WTC11 (cell line): ENCODE measurements around the gene CLK1. TPM values are rescaled to one million over a fixed set of nuclear protein-coding genes. Genes with fewer than 3 reads are reported as not detected.

ENCODE experiments used
- ATAC-seq: fragments of 200-7000 bp; cut with Tn5 transposase; 2 replicates; pipeline ENCODE4 v1.10.0; 2021; ENCODE audit warnings: mild to moderate bottlenecking, moderate library complexity
- CTCF ChIA-PET: fragments of 300-600 bp; sonication (Branson Sonifier 250); formaldehyde crosslinking; loops from one replicate; lab custom pipeline; 2021; ENCODE audit warnings: antibody characterized with exemption; lab: Charles Lee
- POLR2A ChIA-PET: fragments of 350-600 bp; sonication (Branson Sonifier 250); formaldehyde crosslinking; loops from one replicate; lab custom pipeline; 2021; ENCODE audit warnings: antibody characterized with exemption; lab: Charles Lee
- DNase-seq: peaks from one replicate; pipeline ENCODE4 v3.0.0; 2021; ENCODE audit warnings: low spot score
- H3K27ac Mint-ChIP-seq: 2 replicates; pipeline ENCODE4 v1.8.0; 2021; ENCODE audit warnings: mixed read lengths
- H3K27me3 Mint-ChIP-seq: 2 replicates; pipeline ENCODE4 v1.8.0; 2021; ENCODE audit warnings: low read depth, mild to moderate bottlenecking, moderate library complexity, mixed read lengths
- H3K36me3 Mint-ChIP-seq: 2 replicates; pipeline ENCODE4 v1.8.0; 2021; ENCODE audit warnings: mixed read lengths
- H3K4me1 Mint-ChIP-seq: 2 replicates; pipeline ENCODE4 v1.8.0; 2022; ENCODE audit warnings: mixed read lengths
- H3K4me3 Mint-ChIP-seq: 2 replicates; pipeline ENCODE4 v1.8.0; 2021; ENCODE audit warnings: mild to moderate bottlenecking, moderate library complexity, mixed read lengths
- H3K9me3 Mint-ChIP-seq: 2 replicates; pipeline ENCODE4 v1.8.0; 2021; ENCODE audit warnings: mixed read lengths
- EMX1 ChIP-seq: fragments of 250-450 bp; sonication (Bioruptor Pico); IDR thresholded peaks from 2 replicates; pipeline ENCODE4 v1.8.0; 2021; ENCODE audit warnings: mild to moderate bottlenecking
- ESRRA ChIP-seq: sonication (generic); formaldehyde crosslinking; IDR thresholded peaks from 2 replicates; pipeline ENCODE4 v1.8.1; 2022; ENCODE audit warnings: mild to moderate bottlenecking, missing genetic modification reagents, borderline replicate concordance
- FOXJ3 ChIP-seq: sonication (generic); formaldehyde crosslinking; IDR thresholded peaks from 2 replicates; pipeline ENCODE4 v1.9.0; 2021; ENCODE audit warnings: missing genetic modification reagents, mild to moderate bottlenecking, borderline replicate concordance
- FOXK1 ChIP-seq: sonication (generic); formaldehyde crosslinking; IDR thresholded peaks from 2 replicates; pipeline ENCODE4 v1.8.0; 2022; ENCODE audit warnings: mild to moderate bottlenecking, moderate library complexity, missing genetic modification reagents
- HMGA2 ChIP-seq: fragments of 250-450 bp; sonication (Bioruptor Pico); IDR thresholded peaks from 2 replicates; pipeline ENCODE4 v1.4.0; 2021; ENCODE audit warnings: mild to moderate bottlenecking, moderate library complexity
- KAT7 ChIP-seq: sonication (generic); formaldehyde crosslinking; IDR thresholded peaks from 2 replicates; pipeline ENCODE4 v1.8.1; 2023; ENCODE audit warnings: missing genetic modification reagents, mild to moderate bottlenecking, borderline replicate concordance
- MXD4 ChIP-seq: fragments of 250-450 bp; sonication (Bioruptor Pico); IDR thresholded peaks from 2 replicates; pipeline ENCODE4 v1.8.0; 2021; ENCODE audit warnings: mild to moderate bottlenecking, moderate library complexity, borderline replicate concordance
- OVOL2 ChIP-seq: fragments of 250-450 bp; sonication (Bioruptor Pico); IDR thresholded peaks from 2 replicates; pipeline ENCODE4 v1.9.0; 2021; ENCODE audit warnings: mild to moderate bottlenecking, borderline replicate concordance
- SMAD3 ChIP-seq: sonication (generic); formaldehyde crosslinking; IDR thresholded peaks from 2 replicates; pipeline ENCODE4 v1.8.0; 2022; ENCODE audit warnings: missing genetic modification reagents, mild to moderate bottlenecking, borderline replicate concordance
- SMAD4 ChIP-seq: sonication (generic); formaldehyde crosslinking; IDR thresholded peaks from 2 replicates; pipeline ENCODE4 v1.8.0; 2022; ENCODE audit warnings: mild to moderate bottlenecking, missing genetic modification reagents
- TEAD4 ChIP-seq: sonication (generic); formaldehyde crosslinking; IDR thresholded peaks from 2 replicates; pipeline ENCODE4 v1.8.0; 2022; ENCODE audit warnings: mild to moderate bottlenecking, missing genetic modification reagents
- ZBTB21 ChIP-seq: sonication (generic); formaldehyde crosslinking; IDR thresholded peaks from 2 replicates; pipeline ENCODE4 v1.8.1; 2023; ENCODE audit warnings: mild to moderate bottlenecking, missing genetic modification reagents, borderline replicate concordance
- ZNF219 ChIP-seq: sonication (generic); formaldehyde crosslinking; IDR thresholded peaks from 2 replicates; pipeline ENCODE4 v1.8.0; 2023; ENCODE audit warnings: missing genetic modification reagents, mild to moderate bottlenecking, borderline replicate concordance
- ZNF396 ChIP-seq: fragments of 250-450 bp; sonication (Bioruptor Pico); IDR thresholded peaks from 2 replicates; pipeline ENCODE4 v1.8.0; 2021; ENCODE audit warnings: mild to moderate bottlenecking, moderate library complexity, borderline replicate concordance
- total RNA-seq: library from RNA; stranded (reverse); gene quantifications from 3 replicates; pipeline ENCODE4 v1.2.3, GENCODE V29; 2021
- TF ChIP-seq, protein P1 (sequence below): sonication (generic); formaldehyde crosslinking; conservative IDR thresholded peaks from 2 replicates; pipeline ENCODE4 v1.8.1; 2023; ENCODE audit warnings: mild to moderate bottlenecking, low read depth, missing genetic modification reagents, moderate library complexity
- TF ChIP-seq, protein P2 (sequence below): sonication (generic); formaldehyde crosslinking; IDR thresholded peaks from 2 replicates; pipeline ENCODE4 v1.8.0; 2022; ENCODE audit warnings: mild to moderate bottlenecking, missing genetic modification reagents
- TF ChIP-seq, protein P3 (sequence below): fragments of 250-450 bp; sonication (Bioruptor Pico); IDR thresholded peaks from 2 replicates; pipeline ENCODE4 v1.9.0; 2021; ENCODE audit warnings: mild to moderate bottlenecking, borderline replicate concordance
- TF ChIP-seq, protein P4 (sequence below): fragments of 250-450 bp; sonication (Bioruptor Pico); IDR thresholded peaks from 2 replicates; pipeline ENCODE4 v1.9.0; 2021; ENCODE audit warnings: mild to moderate bottlenecking
- TF ChIP-seq, protein P5 (sequence below): sonication (generic); formaldehyde crosslinking; IDR thresholded peaks from 2 replicates; pipeline ENCODE4 v1.8.1; 2022; ENCODE audit warnings: mild to moderate bottlenecking, moderate library complexity, missing genetic modification reagents
- TF ChIP-seq, protein P6 (sequence below): sonication (generic); formaldehyde crosslinking; IDR thresholded peaks from 2 replicates; pipeline ENCODE4 v1.8.1; 2023; ENCODE audit warnings: mild to moderate bottlenecking, missing genetic modification reagents, moderate library complexity
- TF ChIP-seq, protein P7 (sequence below): sonication (generic); formaldehyde crosslinking; IDR thresholded peaks from 2 replicates; pipeline ENCODE4 v1.8.0; 2022; ENCODE audit warnings: mild to moderate bottlenecking, missing genetic modification reagents

Gene CLK1
- total RNA-seq, 1 experiment from 2014 or later, result 25.5 TPM

DNA sequence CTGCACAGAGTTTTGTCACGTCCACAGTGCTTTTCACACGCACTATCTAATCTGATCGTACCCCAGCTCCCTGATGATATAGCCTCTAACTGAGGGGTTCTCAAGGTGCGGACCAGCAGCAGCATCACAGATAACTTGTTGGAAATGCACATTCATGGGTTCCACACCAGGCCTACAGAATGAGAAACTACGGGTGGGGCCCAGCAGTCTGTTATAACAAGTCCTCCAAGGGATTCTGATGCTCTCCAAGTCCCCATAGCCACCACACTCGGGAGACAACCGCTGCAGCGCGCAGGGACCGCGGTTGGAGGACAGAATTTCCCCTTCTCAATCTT is 53.5 kb downstream of the CLK1 start:
- ChIA-PET POLR2A (interaction anchor here (0.9 to 1.4 kb wide), 4 partner anchors 23 to 153 kb away, joined by 3 to 5 read pairs (median 4); partner anchors contain the start of genes CLK1, NIF3L1, ORC2 and PPIL3), CTCF (interaction anchor here (0.9 to 1.4 kb wide), 3 partner anchors 16 to 98 kb away, joined by 3 to 9 read pairs (median 3); no protein-coding TSS in a partner anchor)
- no peaks in the 10 kb centered on the region for H3K9me3 Mint-ChIP-seq

DNA sequence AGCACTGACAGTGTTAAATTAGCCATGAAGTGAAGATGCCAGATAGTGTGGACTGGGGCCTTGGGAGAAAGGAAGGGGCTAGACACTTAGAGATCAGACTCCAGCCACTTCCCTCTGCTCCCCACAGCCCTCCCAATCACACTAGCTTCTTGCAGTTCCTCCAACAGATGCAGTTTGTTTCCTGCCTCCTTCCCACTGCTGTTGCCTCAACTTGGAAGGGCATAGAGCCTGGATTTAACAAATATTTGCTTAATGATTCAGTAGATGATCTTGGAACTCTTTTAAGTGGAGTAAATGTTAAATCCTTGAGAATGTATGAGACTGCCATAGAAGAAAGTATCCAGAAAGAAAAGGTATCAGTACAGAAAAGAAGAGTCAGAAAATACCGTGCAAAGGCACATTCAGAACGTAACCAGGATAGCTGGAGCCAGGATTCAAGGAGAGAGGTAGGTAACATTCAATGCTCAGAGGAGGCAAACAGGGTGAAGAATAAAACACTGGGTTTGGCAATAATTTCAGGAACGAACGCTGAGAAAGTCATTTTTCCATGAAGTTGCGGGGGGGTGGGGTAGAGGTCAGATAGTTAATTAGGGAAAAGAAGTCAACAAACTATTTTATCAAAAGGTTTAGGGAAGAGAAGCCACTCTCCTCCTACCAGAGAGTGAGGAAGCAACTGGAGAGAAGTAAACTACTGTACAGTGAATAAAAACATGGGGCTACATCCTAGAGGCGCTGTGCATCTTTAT is 54.0 kb downstream of the CLK1 start:
- H3K4me3 Mint-ChIP-seq, result peak overlapping the region; percentile 86
- H3K27me3 Mint-ChIP-seq, result no peaks in the 10 kb centered on the region
- ATAC-seq, result no peak
- H3K36me3 Mint-ChIP-seq, result peaks cover 21% of the 10 kb centered on the region
- H3K9me3 Mint-ChIP-seq, result no peaks in the 10 kb centered on the region
- peak overlapping the region; percentile 47; the same call in 1 of the 2 replicates for H3K27ac Mint-ChIP-seq
- ChIA-PET CTCF (interaction anchor here (0.9 to 1.4 kb wide), 3 partner anchors 15 to 97 kb away, joined by 3 to 9 read pairs (median 3); no protein-coding TSS in a partner anchor), POLR2A (interaction anchor here (0.9 to 1.4 kb wide), 4 partner anchors 22 to 153 kb away, joined by 3 to 5 read pairs (median 4); partner anchors contain the start of genes CLK1, NIF3L1, ORC2 and PPIL3)
- H3K4me1 Mint-ChIP-seq, result peaks cover 22% of the 10 kb centered on the region
- no peak for DNase-seq
- no peak for TF ChIP-seq ZBTB21
- no peak for TF ChIP-seq HMGA2 (CRISPR knock-in tag)
- no peak for TF ChIP-seq ZNF396
- TF ChIP-seq, protein P1, sequence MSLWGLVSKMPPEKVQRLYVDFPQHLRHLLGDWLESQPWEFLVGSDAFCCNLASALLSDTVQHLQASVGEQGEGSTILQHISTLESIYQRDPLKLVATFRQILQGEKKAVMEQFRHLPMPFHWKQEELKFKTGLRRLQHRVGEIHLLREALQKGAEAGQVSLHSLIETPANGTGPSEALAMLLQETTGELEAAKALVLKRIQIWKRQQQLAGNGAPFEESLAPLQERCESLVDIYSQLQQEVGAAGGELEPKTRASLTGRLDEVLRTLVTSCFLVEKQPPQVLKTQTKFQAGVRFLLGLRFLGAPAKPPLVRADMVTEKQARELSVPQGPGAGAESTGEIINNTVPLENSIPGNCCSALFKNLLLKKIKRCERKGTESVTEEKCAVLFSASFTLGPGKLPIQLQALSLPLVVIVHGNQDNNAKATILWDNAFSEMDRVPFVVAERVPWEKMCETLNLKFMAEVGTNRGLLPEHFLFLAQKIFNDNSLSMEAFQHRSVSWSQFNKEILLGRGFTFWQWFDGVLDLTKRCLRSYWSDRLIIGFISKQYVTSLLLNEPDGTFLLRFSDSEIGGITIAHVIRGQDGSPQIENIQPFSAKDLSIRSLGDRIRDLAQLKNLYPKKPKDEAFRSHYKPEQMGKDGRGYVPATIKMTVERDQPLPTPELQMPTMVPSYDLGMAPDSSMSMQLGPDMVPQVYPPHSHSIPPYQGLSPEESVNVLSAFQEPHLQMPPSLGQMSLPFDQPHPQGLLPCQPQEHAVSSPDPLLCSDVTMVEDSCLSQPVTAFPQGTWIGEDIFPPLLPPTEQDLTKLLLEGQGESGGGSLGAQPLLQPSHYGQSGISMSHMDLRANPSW (CRISPR knock-in tag), result no peak
- TF ChIP-seq ESRRA (CRISPR knock-in tag), result no peak
- TF ChIP-seq EMX1 (CRISPR knock-in tag), result no peak
- TF ChIP-seq ZNF219 (CRISPR knock-in tag), result no peak
- no peak for TF ChIP-seq MXD4
- TF ChIP-seq, protein P2, sequence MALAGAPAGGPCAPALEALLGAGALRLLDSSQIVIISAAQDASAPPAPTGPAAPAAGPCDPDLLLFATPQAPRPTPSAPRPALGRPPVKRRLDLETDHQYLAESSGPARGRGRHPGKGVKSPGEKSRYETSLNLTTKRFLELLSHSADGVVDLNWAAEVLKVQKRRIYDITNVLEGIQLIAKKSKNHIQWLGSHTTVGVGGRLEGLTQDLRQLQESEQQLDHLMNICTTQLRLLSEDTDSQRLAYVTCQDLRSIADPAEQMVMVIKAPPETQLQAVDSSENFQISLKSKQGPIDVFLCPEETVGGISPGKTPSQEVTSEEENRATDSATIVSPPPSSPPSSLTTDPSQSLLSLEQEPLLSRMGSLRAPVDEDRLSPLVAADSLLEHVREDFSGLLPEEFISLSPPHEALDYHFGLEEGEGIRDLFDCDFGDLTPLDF (CRISPR knock-in tag), result no peak
- TF ChIP-seq, protein P3, sequence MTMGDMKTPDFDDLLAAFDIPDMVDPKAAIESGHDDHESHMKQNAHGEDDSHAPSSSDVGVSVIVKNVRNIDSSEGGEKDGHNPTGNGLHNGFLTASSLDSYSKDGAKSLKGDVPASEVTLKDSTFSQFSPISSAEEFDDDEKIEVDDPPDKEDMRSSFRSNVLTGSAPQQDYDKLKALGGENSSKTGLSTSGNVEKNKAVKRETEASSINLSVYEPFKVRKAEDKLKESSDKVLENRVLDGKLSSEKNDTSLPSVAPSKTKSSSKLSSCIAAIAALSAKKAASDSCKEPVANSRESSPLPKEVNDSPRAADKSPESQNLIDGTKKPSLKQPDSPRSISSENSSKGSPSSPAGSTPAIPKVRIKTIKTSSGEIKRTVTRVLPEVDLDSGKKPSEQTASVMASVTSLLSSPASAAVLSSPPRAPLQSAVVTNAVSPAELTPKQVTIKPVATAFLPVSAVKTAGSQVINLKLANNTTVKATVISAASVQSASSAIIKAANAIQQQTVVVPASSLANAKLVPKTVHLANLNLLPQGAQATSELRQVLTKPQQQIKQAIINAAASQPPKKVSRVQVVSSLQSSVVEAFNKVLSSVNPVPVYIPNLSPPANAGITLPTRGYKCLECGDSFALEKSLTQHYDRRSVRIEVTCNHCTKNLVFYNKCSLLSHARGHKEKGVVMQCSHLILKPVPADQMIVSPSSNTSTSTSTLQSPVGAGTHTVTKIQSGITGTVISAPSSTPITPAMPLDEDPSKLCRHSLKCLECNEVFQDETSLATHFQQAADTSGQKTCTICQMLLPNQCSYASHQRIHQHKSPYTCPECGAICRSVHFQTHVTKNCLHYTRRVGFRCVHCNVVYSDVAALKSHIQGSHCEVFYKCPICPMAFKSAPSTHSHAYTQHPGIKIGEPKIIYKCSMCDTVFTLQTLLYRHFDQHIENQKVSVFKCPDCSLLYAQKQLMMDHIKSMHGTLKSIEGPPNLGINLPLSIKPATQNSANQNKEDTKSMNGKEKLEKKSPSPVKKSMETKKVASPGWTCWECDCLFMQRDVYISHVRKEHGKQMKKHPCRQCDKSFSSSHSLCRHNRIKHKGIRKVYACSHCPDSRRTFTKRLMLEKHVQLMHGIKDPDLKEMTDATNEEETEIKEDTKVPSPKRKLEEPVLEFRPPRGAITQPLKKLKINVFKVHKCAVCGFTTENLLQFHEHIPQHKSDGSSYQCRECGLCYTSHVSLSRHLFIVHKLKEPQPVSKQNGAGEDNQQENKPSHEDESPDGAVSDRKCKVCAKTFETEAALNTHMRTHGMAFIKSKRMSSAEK (CRISPR knock-in tag), result no peak
- TF ChIP-seq, protein P4, sequence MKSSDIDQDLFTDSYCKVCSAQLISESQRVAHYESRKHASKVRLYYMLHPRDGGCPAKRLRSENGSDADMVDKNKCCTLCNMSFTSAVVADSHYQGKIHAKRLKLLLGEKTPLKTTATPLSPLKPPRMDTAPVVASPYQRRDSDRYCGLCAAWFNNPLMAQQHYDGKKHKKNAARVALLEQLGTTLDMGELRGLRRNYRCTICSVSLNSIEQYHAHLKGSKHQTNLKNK (CRISPR knock-in tag), result no peak
- no peak for TF ChIP-seq SMAD4 (CRISPR knock-in tag)
- TF ChIP-seq FOXJ3, result no peak
- TF ChIP-seq SMAD3 (CRISPR knock-in tag), result no peak
- TF ChIP-seq, protein P5, sequence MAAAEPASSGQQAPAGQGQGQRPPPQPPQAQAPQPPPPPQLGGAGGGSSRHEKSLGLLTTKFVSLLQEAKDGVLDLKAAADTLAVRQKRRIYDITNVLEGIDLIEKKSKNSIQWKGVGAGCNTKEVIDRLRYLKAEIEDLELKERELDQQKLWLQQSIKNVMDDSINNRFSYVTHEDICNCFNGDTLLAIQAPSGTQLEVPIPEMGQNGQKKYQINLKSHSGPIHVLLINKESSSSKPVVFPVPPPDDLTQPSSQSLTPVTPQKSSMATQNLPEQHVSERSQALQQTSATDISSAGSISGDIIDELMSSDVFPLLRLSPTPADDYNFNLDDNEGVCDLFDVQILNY (CRISPR knock-in tag), result no peak
- TF ChIP-seq, protein P6, sequence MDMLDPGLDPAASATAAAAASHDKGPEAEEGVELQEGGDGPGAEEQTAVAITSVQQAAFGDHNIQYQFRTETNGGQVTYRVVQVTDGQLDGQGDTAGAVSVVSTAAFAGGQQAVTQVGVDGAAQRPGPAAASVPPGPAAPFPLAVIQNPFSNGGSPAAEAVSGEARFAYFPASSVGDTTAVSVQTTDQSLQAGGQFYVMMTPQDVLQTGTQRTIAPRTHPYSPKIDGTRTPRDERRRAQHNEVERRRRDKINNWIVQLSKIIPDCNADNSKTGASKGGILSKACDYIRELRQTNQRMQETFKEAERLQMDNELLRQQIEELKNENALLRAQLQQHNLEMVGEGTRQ (CRISPR knock-in tag), result no peak
- TF ChIP-seq FOXK1, result no peak

More for the DNA sequence above, 53.5 kb downstream of the CLK1 start:
- peaks cover 22% of the 10 kb centered on the region for H3K4me1 Mint-ChIP-seq
- no peaks in the 10 kb centered on the region for H3K27me3 Mint-ChIP-seq
- H3K4me3 Mint-ChIP-seq, result peak overlapping the region; percentile 86
- ATAC-seq (no peak), DNase-seq (no peak)
- H3K36me3 Mint-ChIP-seq, result peaks cover 27% of the 10 kb centered on the region
- TF ChIP-seq KAT7 (CRISPR knock-in tag) (no peak), OVOL2 (CRISPR knock-in tag) (no peak), TEAD4 (no peak)
- TF ChIP-seq, protein P7, sequence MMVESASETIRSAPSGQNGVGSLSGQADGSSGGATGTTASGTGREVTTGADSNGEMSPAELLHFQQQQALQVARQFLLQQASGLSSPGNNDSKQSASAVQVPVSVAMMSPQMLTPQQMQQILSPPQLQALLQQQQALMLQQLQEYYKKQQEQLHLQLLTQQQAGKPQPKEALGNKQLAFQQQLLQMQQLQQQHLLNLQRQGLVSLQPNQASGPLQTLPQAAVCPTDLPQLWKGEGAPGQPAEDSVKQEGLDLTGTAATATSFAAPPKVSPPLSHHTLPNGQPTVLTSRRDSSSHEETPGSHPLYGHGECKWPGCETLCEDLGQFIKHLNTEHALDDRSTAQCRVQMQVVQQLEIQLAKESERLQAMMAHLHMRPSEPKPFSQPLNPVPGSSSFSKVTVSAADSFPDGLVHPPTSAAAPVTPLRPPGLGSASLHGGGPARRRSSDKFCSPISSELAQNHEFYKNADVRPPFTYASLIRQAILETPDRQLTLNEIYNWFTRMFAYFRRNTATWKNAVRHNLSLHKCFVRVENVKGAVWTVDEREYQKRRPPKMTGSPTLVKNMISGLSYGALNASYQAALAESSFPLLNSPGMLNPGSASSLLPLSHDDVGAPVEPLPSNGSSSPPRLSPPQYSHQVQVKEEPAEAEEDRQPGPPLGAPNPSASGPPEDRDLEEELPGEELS (CRISPR knock-in tag), result no peak
- 0 out of 2 replicates have a peak overlapping the region, but pooled peaks have one; percentile 23 for H3K27ac Mint-ChIP-seq
